ENCODE results near the gene EIF2B4. TPM values are rescaled to one million over a fixed set of nuclear protein-coding genes. Genes with fewer than 3 reads are reported as not detected.

The EIF2B4 gene
- total and polyA plus RNA-seq, 11 donors = 28.5 to 69.0 (median 38.2) TPM

- H3K9me3 ChIP-seq = no peaks in the 10 kb centered on the region
- TF ChIP-seq POLR2A (IDR thresholded peaks at IDR 0.05) (no peak), CTCF (IDR thresholded peaks at IDR 0.05) (no peak)
- intact Hi-C loops (cut with DNase I) = no loop called here
- peaks cover 3 to 75% (median 65%) of the 10 kb centered on the region in 9 donors for H3K36me3 ChIP-seq
- DNase-seq = no peak
- H3K4me1 ChIP-seq = peaks cover 0 to 36% (median 16%) of the 10 kb centered on the region in 12 donors
- H3K27ac ChIP-seq = peak overlapping the region in 10 of 12 donors; percentile 84 to 96 (median 90)
- H3K4me3 ChIP-seq = peak overlapping the region in 6 of 12 donors; percentile 68 to 79 (median 73)
- no peak for ATAC-seq
- WGBS, 4 donors = 86 to 91% (median 90%) methylated on average over 10 of the region's 10 CpGs
- no peaks in the 10 kb centered on the region for H3K27me3 ChIP-seq
These were observed 11.5 kb upstream of the EIF2B4 start for GRCh38 chr2:27381577-27382181.

GRCh38 chr2:27380626-27381545 is 10.7 kb upstream of the EIF2B4 start, which contains the start of gene ZNF513:
Gene ZNF513 (minus strand): TSS chr2:27380734. CDS start chr2:27380526, 208 bp downstream.
- H3K4me3 ChIP-seq = peak within 1 kb of the TSS; percentile 32 to 82 (median 73)
- ATAC-seq (peak; percentile 90 to 97 (median 91)), DNase-seq (peak; percentile 97 to 99 (median 98))
- H3K9me3 ChIP-seq = no peaks in the 10 kb centered on the region
- H3K36me3 ChIP-seq = peaks cover 3 to 77% (median 67%) of the 10 kb centered on the region in 9 donors
- H3K4me1 ChIP-seq = peaks cover 0 to 36% (median 16%) of the 10 kb centered on the region in 12 donors
- 11 to 24% (median 18%) methylated on average over 37 to 67 of the region's 67 CpGs for WGBS, 4 donors
- intact Hi-C loops (cut with DNase I) = loop anchor here in 1 of 10 donors (1.0 kb wide), 1 partner anchor 11 kb away; the partner anchor contains the start of genes EIF2B4 and SNX17
- no peaks in the 10 kb centered on the region for H3K27me3 ChIP-seq
- H3K27ac ChIP-seq = peak within 1 kb of the TSS; percentile 79 to 96 (median 89)
- peak in 1 of 2 donors; percentile 69 for TF ChIP-seq POLR2A (IDR thresholded peaks at IDR 0.05)
- no peak for TF ChIP-seq CTCF (IDR thresholded peaks at IDR 0.05)

GRCh38 chr2:27379836-27380625 is 9.9 kb upstream of the EIF2B4 start:
- Histone ChIP-seq H3K4me1 (peaks cover 0 to 36% (median 16%) of the 10 kb centered on the region in 12 donors), H3K27ac (peak overlapping the region; percentile 53 to 96 (median 89)), H3K36me3 (peaks cover 3 to 77% (median 68%) of the 10 kb centered on the region in 9 donors), H3K27me3 (no peaks in the 10 kb centered on the region), H3K4me3 (peak overlapping the region; percentile 32 to 82 (median 73)), H3K9me3 (no peaks in the 10 kb centered on the region)
- intact Hi-C loops (cut with DNase I) = loop anchor here in 1 of 10 donors (1.0 kb wide), 1 partner anchor 10 kb away; the partner anchor contains the start of genes EIF2B4 and SNX17
- DNase-seq (peak; percentile 77 to 89 (median 83)), ATAC-seq (peak in 2 of 4 donors; percentile 12 to 15)
- 0 to 1% (median 0%) methylated on average over 20 to 35 of the region's 35 CpGs for WGBS, 4 donors
- TF ChIP-seq CTCF (IDR thresholded peaks at IDR 0.05) (no peak), POLR2A (IDR thresholded peaks at IDR 0.05) (no peak)

Data from heart left ventricle (tissue), 16 donors.